ENCODE measurements around the gene SIM2.

DNA sequence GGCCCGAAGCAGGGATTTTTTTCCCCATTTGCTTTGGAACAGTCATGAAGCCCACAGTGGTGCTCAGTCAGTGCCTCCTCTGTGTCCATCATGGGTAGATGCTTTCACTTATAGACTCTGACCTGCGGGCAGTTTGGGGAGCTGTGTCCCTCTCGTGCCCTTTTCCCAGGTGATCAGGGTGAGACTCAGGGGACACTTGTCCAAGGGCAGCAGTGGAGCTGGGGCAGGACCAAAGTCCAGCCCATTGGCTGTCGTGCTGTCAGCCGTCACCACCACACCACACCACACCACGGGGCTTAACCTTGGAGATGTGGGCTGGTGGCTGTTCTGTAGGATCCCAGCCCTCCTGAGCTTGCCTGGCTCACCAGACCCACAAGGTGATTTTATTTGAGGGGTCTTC is 34.9 kb downstream of the SIM2 start:
- TF ChIP-seq, protein P1, sequence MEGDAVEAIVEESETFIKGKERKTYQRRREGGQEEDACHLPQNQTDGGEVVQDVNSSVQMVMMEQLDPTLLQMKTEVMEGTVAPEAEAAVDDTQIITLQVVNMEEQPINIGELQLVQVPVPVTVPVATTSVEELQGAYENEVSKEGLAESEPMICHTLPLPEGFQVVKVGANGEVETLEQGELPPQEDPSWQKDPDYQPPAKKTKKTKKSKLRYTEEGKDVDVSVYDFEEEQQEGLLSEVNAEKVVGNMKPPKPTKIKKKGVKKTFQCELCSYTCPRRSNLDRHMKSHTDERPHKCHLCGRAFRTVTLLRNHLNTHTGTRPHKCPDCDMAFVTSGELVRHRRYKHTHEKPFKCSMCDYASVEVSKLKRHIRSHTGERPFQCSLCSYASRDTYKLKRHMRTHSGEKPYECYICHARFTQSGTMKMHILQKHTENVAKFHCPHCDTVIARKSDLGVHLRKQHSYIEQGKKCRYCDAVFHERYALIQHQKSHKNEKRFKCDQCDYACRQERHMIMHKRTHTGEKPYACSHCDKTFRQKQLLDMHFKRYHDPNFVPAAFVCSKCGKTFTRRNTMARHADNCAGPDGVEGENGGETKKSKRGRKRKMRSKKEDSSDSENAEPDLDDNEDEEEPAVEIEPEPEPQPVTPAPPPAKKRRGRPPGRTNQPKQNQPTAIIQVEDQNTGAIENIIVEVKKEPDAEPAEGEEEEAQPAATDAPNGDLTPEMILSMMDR (IDR thresholded peaks at IDR 0.05), result no peak
- TF ChIP-seq EZH2 (IDR thresholded peaks at IDR 0.05; ENCODE audit: borderline replicate concordance, insufficient read depth, low read depth, low read length, poor library complexity, severe bottlenecking), result no peak

Measured in B cell (primary cell).